ENCODE results near the gene EBF4.
A peak's percentile ranks its signal among the peaks of the same experiment; 100 is the strongest.

EBF4 gene

DNA sequence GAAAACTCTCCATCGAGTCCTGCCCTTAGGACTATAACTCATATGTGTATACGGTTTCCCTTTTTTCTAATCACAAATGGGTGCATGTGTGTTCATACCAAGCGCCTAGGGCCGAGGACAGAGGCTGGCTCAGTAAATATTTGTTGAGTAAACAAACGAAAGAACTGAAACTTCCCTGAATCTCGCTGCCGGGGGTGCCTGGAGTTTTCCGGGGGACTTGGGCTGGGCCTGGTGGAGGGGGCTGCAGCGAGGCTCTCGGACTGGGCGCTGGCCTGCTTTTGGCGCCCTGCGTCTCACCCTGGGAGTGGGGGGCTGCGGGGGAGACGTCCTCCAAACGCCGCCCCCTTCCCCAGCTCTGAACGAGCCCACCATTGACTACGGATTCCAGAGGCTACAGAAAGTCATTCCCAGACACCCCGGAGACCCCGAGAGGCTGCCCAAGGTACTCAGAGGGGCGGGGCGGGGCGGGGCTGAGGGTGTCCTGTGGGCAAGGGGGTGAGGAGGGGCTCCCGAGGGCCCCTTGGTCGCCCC lies 58.8 kb downstream of the EBF4 start:
- no peak for TF ChIP-seq ZFX (IDR thresholded peaks at IDR 0.05; ENCODE audit: borderline replicate concordance)
- no peak for TF ChIP-seq CTCF (IDR thresholded peaks at IDR 0.05)
- H3K27ac ChIP-seq, result peak overlapping the region; percentile 61

GRCh38 chr20:2751878-2752566 lies 59.4 kb downstream of the EBF4 start:
- peak overlapping the region; percentile 61 for H3K27ac ChIP-seq
- TF ChIP-seq CTCF (IDR thresholded peaks at IDR 0.05) (no peak), ZFX (IDR thresholded peaks at IDR 0.05; ENCODE audit: borderline replicate concordance) (no peak)

- peak overlapping the region; percentile 61; the same call in 1 of the 2 replicates for H3K27ac ChIP-seq
- TF ChIP-seq CTCF (IDR thresholded peaks at IDR 0.05), result peak; percentile 88
- TF ChIP-seq ZFX (IDR thresholded peaks at IDR 0.05; ENCODE audit: borderline replicate concordance), result no peak
Observed at GRCh38 chr20:2752567-2753460, 60.2 kb downstream of the EBF4 start.

DNA sequence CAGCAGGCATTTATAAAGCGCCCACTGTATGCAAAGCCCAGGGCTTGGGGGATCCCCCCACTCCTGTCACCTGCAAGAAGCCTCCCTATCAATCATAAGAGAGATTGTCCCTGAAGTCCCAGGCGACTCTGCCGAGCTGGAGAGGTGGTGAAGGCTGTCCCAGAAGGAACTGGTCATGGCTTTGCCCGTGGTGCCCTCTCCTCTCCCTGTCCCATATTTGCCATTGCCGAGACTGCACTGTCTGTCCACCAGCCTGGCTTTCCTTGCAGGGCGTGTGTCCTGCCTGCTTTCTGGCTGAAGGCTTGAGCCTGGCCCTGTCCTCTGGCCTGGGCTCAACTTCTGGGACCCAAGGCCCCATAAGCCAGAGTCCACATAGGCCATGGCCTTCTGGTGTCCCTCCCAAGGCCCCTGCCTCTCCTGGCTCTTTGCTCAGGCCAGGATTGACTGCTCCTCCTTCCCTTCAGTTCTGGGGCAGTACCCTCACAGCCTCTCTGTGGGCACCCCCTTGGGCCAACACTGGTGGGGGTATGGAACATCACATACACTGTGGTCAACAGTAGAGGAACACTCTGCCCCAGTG lies 61.0 kb downstream of the EBF4 start:
- no peak overlapping the region for H3K27ac ChIP-seq
- no peak for TF ChIP-seq CTCF (IDR thresholded peaks at IDR 0.05)
- TF ChIP-seq ZFX (IDR thresholded peaks at IDR 0.05; ENCODE audit: borderline replicate concordance), result no peak

GRCh38 chr20:2754424-2754823 lies 61.8 kb downstream of the EBF4 start:
- H3K27ac ChIP-seq, result no peak overlapping the region
- TF ChIP-seq ZFX (IDR thresholded peaks at IDR 0.05; ENCODE audit: borderline replicate concordance) (no peak), CTCF (IDR thresholded peaks at IDR 0.05) (no peak)

DNA sequence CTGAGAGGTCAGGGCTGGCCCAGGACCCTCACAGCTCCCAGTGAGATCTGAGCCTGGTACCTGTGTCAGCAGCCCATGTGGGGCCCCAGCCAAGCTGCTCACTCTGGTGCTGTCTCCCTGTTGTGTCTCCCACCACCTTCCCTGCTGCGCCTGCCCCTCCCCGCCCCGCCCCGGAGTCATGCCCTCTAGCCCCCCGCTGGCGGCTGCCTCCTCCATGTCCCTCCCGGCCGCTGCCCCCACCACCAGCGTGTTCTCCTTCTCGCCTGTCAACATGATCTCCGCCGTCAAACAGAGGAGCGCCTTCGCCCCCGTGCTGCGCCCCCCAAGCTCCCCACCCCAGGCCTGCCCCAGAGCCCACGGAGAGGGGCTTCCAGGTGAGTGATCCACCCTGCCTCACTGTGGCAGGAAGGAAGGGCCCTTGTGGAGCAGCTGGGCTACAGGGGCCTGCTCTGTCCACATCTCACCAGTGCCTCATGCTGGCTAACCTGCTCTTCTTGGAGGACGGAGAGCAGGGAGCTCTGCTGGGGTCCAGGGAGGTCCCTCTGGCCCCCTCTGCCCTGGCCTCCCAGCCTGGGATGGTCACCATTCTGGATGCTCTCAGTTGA lies 63.0 kb downstream of the EBF4 start:
- TF ChIP-seq CTCF (IDR thresholded peaks at IDR 0.05) (no peak), ZFX (IDR thresholded peaks at IDR 0.05; ENCODE audit: borderline replicate concordance) (no peak)
- no peak overlapping the region for H3K27ac ChIP-seq
